ENCODE results near the gene PDZD7. TPM values are rescaled to one million over a fixed set of nuclear protein-coding genes. Genes with fewer than 3 reads are reported as not detected.

The PDZD7 gene
- total and polyA plus RNA-seq, 9 of the 15 experiments (the other 6 are each of a cell fraction or from before 2014, with no cell fraction given): 0.04 to 0.24 (median 0.08) TPM; not detected in 3

DNA sequence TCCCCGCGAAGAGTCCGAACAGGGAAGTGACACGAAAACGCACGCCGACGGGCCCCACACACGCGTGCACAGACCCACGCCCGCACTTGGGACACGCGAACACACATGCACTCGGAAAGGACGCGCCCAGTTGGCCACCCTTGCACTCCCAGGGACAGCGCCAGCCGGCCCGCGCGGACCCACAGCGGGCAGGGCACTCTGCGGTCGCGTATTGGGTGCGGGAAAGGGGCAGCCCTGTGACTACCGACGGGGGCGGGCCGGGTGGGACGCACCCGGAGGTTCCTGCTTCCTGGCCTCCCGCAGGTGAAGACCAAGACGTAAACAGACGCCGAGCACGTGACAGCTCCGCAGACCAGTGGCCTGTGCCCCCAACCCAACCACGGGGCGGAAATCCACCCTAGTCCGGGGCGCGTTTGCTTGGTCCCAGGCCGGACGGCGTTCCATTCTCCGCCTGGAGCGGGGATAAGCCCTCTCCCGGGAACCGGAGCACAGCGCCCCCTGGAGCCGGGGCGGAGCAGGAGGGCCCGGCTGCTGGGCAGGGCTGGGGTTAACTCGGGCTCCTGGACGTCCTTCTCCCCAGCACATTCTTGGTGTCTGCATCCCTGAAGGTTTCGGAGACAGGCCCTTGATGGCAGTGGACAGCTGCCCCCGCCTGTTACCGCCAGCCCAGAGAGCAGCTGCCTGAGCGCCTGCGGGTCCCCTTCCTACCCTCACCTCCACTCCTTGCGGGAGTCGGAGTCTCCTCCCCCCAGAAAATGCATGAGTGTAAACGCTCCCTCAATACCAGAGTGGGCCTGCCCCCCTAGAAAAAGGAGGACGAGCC lies 33.4 kb downstream of the PDZD7 start (continued):
- no peak for TF ChIP-seq CHD1 (IDR thresholded peaks at IDR 0.05; ENCODE audit: low read length)
- TF ChIP-seq ZNF140 (CRISPR knock-in tag; IDR thresholded peaks at IDR 0.05): no peak
- TF ChIP-seq ZNF766 (CRISPR knock-in tag; conservative IDR thresholded peaks at IDR 0.05): no peak
- TF ChIP-seq SRSF9 (IDR thresholded peaks at IDR 0.05; ENCODE audit: borderline replicate concordance, low read depth, low read length): no peak
- TF ChIP-seq, protein P1, sequence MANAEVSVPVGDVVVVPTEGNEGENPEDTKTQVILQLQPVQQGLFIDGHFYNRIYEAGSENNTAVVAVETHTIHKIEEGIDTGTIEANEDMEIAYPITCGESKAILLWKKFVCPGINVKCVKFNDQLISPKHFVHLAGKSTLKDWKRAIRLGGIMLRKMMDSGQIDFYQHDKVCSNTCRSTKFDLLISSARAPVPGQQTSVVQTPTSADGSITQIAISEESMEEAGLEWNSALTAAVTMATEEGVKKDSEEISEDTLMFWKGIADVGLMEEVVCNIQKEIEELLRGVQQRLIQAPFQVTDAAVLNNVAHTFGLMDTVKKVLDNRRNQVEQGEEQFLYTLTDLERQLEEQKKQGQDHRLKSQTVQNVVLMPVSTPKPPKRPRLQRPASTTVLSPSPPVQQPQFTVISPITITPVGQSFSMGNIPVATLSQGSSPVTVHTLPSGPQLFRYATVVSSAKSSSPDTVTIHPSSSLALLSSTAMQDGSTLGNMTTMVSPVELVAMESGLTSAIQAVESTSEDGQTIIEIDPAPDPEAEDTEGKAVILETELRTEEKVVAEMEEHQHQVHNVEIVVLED (CRISPR knock-in tag; IDR thresholded peaks at IDR 0.05): no peak
- no peak for TF ChIP-seq SMARCA4 (IDR thresholded peaks at IDR 0.05)
- no peak for TF ChIP-seq MCM7 (IDR thresholded peaks at IDR 0.05)
- TF ChIP-seq, protein P2, sequence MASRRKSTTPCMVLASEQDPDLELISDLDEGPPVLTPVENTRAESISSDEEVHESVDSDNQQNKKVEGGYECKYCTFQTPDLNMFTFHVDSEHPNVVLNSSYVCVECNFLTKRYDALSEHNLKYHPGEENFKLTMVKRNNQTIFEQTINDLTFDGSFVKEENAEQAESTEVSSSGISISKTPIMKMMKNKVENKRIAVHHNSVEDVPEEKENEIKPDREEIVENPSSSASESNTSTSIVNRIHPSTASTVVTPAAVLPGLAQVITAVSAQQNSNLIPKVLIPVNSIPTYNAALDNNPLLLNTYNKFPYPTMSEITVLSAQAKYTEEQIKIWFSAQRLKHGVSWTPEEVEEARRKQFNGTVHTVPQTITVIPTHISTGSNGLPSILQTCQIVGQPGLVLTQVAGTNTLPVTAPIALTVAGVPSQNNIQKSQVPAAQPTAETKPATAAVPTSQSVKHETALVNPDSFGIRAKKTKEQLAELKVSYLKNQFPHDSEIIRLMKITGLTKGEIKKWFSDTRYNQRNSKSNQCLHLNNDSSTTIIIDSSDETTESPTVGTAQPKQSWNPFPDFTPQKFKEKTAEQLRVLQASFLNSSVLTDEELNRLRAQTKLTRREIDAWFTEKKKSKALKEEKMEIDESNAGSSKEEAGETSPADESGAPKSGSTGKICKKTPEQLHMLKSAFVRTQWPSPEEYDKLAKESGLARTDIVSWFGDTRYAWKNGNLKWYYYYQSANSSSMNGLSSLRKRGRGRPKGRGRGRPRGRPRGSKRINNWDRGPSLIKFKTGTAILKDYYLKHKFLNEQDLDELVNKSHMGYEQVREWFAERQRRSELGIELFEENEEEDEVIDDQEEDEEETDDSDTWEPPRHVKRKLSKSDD (conservative IDR thresholded peaks at IDR 0.05; ENCODE audit: low read length): no peak
- TF ChIP-seq, protein P3, sequence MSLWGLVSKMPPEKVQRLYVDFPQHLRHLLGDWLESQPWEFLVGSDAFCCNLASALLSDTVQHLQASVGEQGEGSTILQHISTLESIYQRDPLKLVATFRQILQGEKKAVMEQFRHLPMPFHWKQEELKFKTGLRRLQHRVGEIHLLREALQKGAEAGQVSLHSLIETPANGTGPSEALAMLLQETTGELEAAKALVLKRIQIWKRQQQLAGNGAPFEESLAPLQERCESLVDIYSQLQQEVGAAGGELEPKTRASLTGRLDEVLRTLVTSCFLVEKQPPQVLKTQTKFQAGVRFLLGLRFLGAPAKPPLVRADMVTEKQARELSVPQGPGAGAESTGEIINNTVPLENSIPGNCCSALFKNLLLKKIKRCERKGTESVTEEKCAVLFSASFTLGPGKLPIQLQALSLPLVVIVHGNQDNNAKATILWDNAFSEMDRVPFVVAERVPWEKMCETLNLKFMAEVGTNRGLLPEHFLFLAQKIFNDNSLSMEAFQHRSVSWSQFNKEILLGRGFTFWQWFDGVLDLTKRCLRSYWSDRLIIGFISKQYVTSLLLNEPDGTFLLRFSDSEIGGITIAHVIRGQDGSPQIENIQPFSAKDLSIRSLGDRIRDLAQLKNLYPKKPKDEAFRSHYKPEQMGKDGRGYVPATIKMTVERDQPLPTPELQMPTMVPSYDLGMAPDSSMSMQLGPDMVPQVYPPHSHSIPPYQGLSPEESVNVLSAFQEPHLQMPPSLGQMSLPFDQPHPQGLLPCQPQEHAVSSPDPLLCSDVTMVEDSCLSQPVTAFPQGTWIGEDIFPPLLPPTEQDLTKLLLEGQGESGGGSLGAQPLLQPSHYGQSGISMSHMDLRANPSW (CRISPR knock-in tag; IDR thresholded peaks at IDR 0.05): no peak
- no peak for TF ChIP-seq ZNF274 (IDR thresholded peaks at IDR 0.05; ENCODE audit: borderline replicate concordance, low read depth, low read length)
- no peak for TF ChIP-seq ZBTB8A (IDR thresholded peaks at IDR 0.05; ENCODE audit: partially characterized antibody)
- TF ChIP-seq ESRRA (IDR thresholded peaks at IDR 0.05; ENCODE audit: borderline replicate concordance, low read depth): no peak
- no peak for TF ChIP-seq NR2F6 (CRISPR knock-in tag; IDR thresholded peaks at IDR 0.05)
- no peak for TF ChIP-seq ARID2 (IDR thresholded peaks at IDR 0.05)
- TF ChIP-seq TSC22D4 (tag; IDR thresholded peaks at IDR 0.05): no peak
- no peak for TF ChIP-seq SETDB1 (IDR thresholded peaks at IDR 0.05; ENCODE audit: low read length)
- TF ChIP-seq, protein P4, sequence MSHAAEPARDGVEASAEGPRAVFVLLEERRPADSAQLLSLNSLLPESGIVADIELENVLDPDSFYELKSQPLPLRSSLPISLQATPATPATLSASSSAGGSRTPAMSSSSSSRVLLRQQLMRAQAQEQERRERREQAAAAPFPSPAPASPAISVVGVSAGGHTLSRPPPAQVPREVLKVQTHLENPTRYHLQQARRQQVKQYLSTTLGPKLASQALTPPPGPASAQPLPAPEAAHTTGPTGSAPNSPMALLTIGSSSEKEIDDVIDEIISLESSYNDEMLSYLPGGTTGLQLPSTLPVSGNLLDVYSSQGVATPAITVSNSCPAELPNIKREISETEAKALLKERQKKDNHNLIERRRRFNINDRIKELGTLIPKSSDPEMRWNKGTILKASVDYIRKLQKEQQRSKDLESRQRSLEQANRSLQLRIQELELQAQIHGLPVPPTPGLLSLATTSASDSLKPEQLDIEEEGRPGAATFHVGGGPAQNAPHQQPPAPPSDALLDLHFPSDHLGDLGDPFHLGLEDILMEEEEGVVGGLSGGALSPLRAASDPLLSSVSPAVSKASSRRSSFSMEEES (CRISPR knock-in tag; IDR thresholded peaks at IDR 0.05): peak; percentile 40; the same call in 1 of the 2 replicates
- TF ChIP-seq RNF2 (IDR thresholded peaks at IDR 0.05): no peak
- TF ChIP-seq RBM17 (IDR thresholded peaks at IDR 0.05; ENCODE audit: borderline replicate concordance, low read depth, low read length): no peak
- no peak for TF ChIP-seq ZNF146 (CRISPR knock-in tag; IDR thresholded peaks at IDR 0.05; ENCODE audit: unreplicated experiment)
- TF ChIP-seq TRIM24 (IDR thresholded peaks at IDR 0.05): no peak
